DND-41 (cell line): Measurements from ENCODE around the gene RAD51B.

Source experiments
- ATAC-seq: fragments of 200-7000 bp; cut with Tn5 transposase; 3 replicates; pipeline ENCODE4 v1.9.1; 2021; ENCODE audit warnings: low read depth; ENCODE audit not compliant: insufficient read depth
- DNase-seq: peaks from one replicate; pipeline ENCODE4 v3.0.0-alpha.2; 2020
- H2AFZ ChIP-seq: 2 replicates; pipeline ENCODE4 v1.6.0; 2012; ENCODE audit warnings: low read depth, low read length
- H3K27ac ChIP-seq: 2 replicates; pipeline ENCODE4 v1.5.1; 2012; ENCODE audit warnings: low read length, inconsistent platforms
- H3K27me3 ChIP-seq: fragments of 200-600 bp; sonication (generic); 2 replicates; pipeline ENCODE4 v1.6.0; 2012; ENCODE audit warnings: low read length, mild to moderate bottlenecking, inconsistent platforms; ENCODE audit not compliant: insufficient read depth, poor library complexity
- H3K36me3 ChIP-seq: 2 replicates; pipeline ENCODE4 v1.5.1; 2012; ENCODE audit warnings: low read length, inconsistent platforms; ENCODE audit not compliant: insufficient read depth
- H3K4me1 ChIP-seq: 2 replicates; pipeline ENCODE4 v1.5.1; 2012; ENCODE audit warnings: mild to moderate bottlenecking, low read length; ENCODE audit not compliant: insufficient read depth
- H3K4me2 ChIP-seq: 2 replicates; pipeline ENCODE4 v1.6.0; 2012; ENCODE audit warnings: mild to moderate bottlenecking, moderate library complexity, low read length, inconsistent platforms; ENCODE audit not compliant: insufficient read depth
- H3K4me3 ChIP-seq, 2 experiments: fragments of 200-600 bp in 1 of 2; shearing (Covaris generic) in 1 of 2; 2 replicates each; pipeline ENCODE4 v1.5.1; 2012 to 2016; ENCODE audit warnings: inconsistent platforms in 2 of 2, low read length in 2 of 2, mild to moderate bottlenecking in 2 of 2, low read depth in 1 of 2, moderate library complexity in 1 of 2
- H3K79me2 ChIP-seq: 2 replicates; pipeline ENCODE4 v1.6.0; 2012; ENCODE audit warnings: low read length, inconsistent platforms; ENCODE audit not compliant: insufficient read depth
- H3K9ac ChIP-seq: 2 replicates; pipeline ENCODE4 v1.6.0; 2012; ENCODE audit warnings: low read depth, mild to moderate bottlenecking, inconsistent platforms, low read length, moderate library complexity
- H3K9me3 ChIP-seq: 2 replicates; pipeline ENCODE4 v1.5.1; 2012; ENCODE audit warnings: low read length, moderate library complexity, mild to moderate bottlenecking, inconsistent platforms; ENCODE audit not compliant: insufficient read depth, severe bottlenecking
- H4K20me1 ChIP-seq: 2 replicates; pipeline ENCODE4 v1.6.0; 2012; ENCODE audit warnings: low read length; ENCODE audit not compliant: insufficient read depth
- EZH2 ChIP-seq: IDR thresholded peaks from 3 replicates; pipeline ENCODE4 v1.6.1; 2012; ENCODE audit warnings: borderline replicate concordance, low read depth, mild to moderate bottlenecking, moderate library complexity, low read length, inconsistent platforms; ENCODE audit not compliant: severe bottlenecking
- TF ChIP-seq, protein P1 (sequence below): IDR thresholded peaks from 2 replicates; pipeline ENCODE4 v1.5.1; 2012; ENCODE audit warnings: borderline replicate concordance, low read length, moderate library complexity, mild to moderate bottlenecking; ENCODE audit not compliant: poor library complexity, severe bottlenecking; ENCODE audit errors: extremely low read depth

RAD51B gene

DNA sequence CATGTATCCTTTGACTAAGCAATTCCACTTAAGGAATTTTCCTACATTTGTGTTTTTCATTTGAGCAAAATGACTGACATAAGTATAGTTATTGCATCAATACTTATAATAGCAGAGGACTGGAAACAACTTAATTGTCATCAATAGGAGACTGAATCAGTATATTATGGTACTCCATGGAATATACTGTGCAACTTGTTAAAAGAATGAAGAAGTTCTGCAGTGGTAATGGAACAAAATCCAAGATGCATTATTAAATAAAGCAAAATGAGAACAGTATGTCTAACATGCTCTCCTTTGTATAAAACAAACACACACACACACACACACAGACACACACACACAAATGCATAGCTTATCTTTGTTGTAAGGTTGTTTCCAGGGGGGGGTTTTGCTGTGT lies 303.1 kb downstream of the RAD51B start:
- Histone ChIP-seq H3K4me1 (no peaks in the 10 kb centered on the region), H3K9me3 (peaks cover 4% of the 10 kb centered on the region), H2AFZ (no peak overlapping the region), H3K4me2 (no peak overlapping the region), H3K27me3 (no peaks in the 10 kb centered on the region), H3K79me2 (no peaks in the 10 kb centered on the region), H3K4me3 (no peak overlapping the region), H4K20me1 (no peaks in the 10 kb centered on the region), H3K9ac (no peak overlapping the region), H3K36me3 (no peaks in the 10 kb centered on the region), H3K27ac (no peak overlapping the region)
- TF ChIP-seq EZH2 = no peak
- TF ChIP-seq, protein P1, sequence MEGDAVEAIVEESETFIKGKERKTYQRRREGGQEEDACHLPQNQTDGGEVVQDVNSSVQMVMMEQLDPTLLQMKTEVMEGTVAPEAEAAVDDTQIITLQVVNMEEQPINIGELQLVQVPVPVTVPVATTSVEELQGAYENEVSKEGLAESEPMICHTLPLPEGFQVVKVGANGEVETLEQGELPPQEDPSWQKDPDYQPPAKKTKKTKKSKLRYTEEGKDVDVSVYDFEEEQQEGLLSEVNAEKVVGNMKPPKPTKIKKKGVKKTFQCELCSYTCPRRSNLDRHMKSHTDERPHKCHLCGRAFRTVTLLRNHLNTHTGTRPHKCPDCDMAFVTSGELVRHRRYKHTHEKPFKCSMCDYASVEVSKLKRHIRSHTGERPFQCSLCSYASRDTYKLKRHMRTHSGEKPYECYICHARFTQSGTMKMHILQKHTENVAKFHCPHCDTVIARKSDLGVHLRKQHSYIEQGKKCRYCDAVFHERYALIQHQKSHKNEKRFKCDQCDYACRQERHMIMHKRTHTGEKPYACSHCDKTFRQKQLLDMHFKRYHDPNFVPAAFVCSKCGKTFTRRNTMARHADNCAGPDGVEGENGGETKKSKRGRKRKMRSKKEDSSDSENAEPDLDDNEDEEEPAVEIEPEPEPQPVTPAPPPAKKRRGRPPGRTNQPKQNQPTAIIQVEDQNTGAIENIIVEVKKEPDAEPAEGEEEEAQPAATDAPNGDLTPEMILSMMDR = no peak
- no peak for DNase-seq
- ATAC-seq = no peak

DNA sequence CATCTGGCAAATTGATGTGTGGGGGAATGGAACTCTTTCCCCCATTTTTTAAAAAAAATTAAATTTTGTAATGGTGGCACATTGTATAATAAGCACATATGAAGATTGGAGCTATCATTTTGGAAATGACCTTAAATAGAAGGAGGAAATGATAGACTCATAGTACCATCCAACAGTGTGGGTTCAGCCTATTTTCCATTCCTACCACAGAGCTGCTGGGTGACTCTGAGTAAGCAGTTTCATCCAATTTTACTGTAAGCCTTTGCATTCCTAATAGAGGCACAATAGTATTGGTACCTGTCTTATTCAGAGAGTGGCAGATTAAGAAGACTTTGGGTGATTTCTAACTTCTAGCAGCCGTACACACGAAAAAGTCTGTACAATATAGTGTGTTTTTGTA lies 304.5 kb downstream of the RAD51B start:
- Histone ChIP-seq H3K79me2 (no peaks in the 10 kb centered on the region), H3K4me1 (no peaks in the 10 kb centered on the region), H3K36me3 (no peaks in the 10 kb centered on the region), H4K20me1 (no peaks in the 10 kb centered on the region), H3K27ac (no peak overlapping the region), H3K27me3 (no peaks in the 10 kb centered on the region), H2AFZ (no peak overlapping the region), H3K9me3 (peaks cover 4% of the 10 kb centered on the region), H3K9ac (no peak overlapping the region), H3K4me2 (no peak overlapping the region), H3K4me3 (no peak overlapping the region)
- TF ChIP-seq, protein P1 = no peak
- TF ChIP-seq EZH2 = no peak
- DNase-seq (no peak), ATAC-seq (no peak)

DNA sequence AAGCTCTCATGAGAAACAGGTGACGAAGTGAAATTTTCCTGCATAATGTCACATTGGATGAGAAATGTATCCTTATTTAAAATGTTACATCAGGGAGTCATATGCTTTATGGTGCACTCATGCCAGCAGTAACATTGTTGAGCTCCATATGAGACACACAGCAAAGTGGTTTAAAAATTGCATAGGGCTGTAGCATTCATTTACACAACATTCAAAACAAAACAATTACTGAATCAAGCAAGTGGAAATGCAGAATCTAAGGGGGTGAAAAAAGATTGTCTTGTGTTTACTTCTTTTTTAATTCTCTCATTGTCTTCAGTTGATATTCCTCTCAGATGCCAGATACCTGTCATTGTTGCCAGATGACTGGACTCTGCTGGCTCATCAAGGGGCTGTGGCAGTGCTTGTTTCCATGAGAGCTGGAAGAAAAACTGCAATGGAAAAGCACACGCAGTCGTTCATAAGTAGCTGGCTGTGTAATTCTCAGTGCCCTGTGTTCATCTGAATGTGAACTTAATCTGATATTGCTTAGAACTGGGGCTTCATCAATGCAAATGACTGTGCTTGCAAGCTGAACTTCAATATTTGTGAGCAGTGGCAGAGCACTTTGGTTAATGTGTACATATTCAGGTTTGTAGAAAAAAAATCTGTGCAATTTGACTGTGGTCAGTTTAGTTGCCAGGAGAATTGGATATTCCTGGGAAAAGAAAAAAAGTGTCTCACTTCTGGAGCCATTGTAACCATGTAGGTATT lies 305.6 kb downstream of the RAD51B start:
- H3K9ac ChIP-seq = no peak overlapping the region
- no peaks in the 10 kb centered on the region for H3K36me3 ChIP-seq
- TF ChIP-seq EZH2 = no peak
- TF ChIP-seq, protein P1 = no peak
- H3K4me2 ChIP-seq = no peak overlapping the region
- no peak overlapping the region for H3K4me3 ChIP-seq
- H3K27ac ChIP-seq = no peak overlapping the region
- H3K4me1 ChIP-seq = no peaks in the 10 kb centered on the region
- no peaks in the 10 kb centered on the region for H3K79me2 ChIP-seq
- H2AFZ ChIP-seq = no peak overlapping the region
- DNase-seq (no peak), ATAC-seq (no peak)
- peaks cover 4% of the 10 kb centered on the region for H3K9me3 ChIP-seq
- no peaks in the 10 kb centered on the region for H3K27me3 ChIP-seq
- H4K20me1 ChIP-seq = no peaks in the 10 kb centered on the region
